OCI-LY3 (cell line): Measurements from ENCODE around the gene ANKRD13A.

Experiments
- H2AFZ ChIP-seq: fragments of 200-600, 300-600 bp; shearing (Covaris generic); 2 replicates; pipeline ENCODE4 v1.6.0; 2014; ENCODE audit warnings: antibody characterized with exemption, low read depth, low read length
- H3K27ac ChIP-seq: fragments of 200-600, 300-600 bp; sonication (generic); 2 replicates; pipeline ENCODE4 v1.5.1; 2014; ENCODE audit warnings: mild to moderate bottlenecking, low read length, moderate library complexity, mixed read lengths
- H3K27me3 ChIP-seq: fragments of 200-600, 300-600 bp; sonication (generic); 2 replicates; pipeline ENCODE4 v1.6.1; 2014; ENCODE audit warnings: low read depth, low read length, mixed read lengths
- H3K36me3 ChIP-seq: fragments of 200-600, 300-600 bp; sonication (generic); replicated peaks from 2 replicates; pipeline ENCODE3; 2014; ENCODE audit warnings: low read depth, low read length, mixed read lengths
- H3K4me1 ChIP-seq: fragments of 300-600, 200-600 bp; sonication (generic); 2 replicates; pipeline ENCODE4 v1.6.1; 2014; ENCODE audit warnings: low read length, mixed read lengths
- H3K4me2 ChIP-seq: fragments of 200-600, 300-600 bp; sonication (generic); 2 replicates; pipeline ENCODE4 v1.6.1; 2014; ENCODE audit warnings: low read length, mixed read lengths
- H3K4me3 ChIP-seq: fragments of 300-600, 200-600 bp; sonication (generic); 2 replicates; pipeline ENCODE4 v1.5.1; 2014; ENCODE audit warnings: antibody characterized with exemption, mild to moderate bottlenecking, low read length, moderate library complexity
- H3K79me2 ChIP-seq: fragments of 300-600, 200-600 bp; shearing (Covaris generic); 2 replicates; pipeline ENCODE4 v1.6.1; 2014; ENCODE audit warnings: mild to moderate bottlenecking, low read length, mixed read lengths
- H3K9ac ChIP-seq: fragments of 300-600, 200-600 bp; shearing (Covaris generic); 2 replicates; pipeline ENCODE4 v1.6.0; 2014; ENCODE audit warnings: mild to moderate bottlenecking, low read length, moderate library complexity
- H3K9me3 ChIP-seq: fragments of 200-600, 300-600 bp; shearing (Covaris generic); 2 replicates; pipeline ENCODE4 v1.6.1; 2014; ENCODE audit warnings: low read length, mixed read lengths; ENCODE audit not compliant: insufficient read depth
- H4K20me1 ChIP-seq: fragments of 200-600, 300-600 bp; sonication (generic); 2 replicates; pipeline ENCODE4 v1.6.1; 2016; ENCODE audit warnings: low read length, mixed read lengths; ENCODE audit not compliant: insufficient read depth
- CTCF ChIP-seq: fragments of 200-600, 300-600 bp; sonication (generic); IDR thresholded peaks from 2 replicates; pipeline ENCODE4 v1.5.1; 2014; ENCODE audit warnings: antibody characterized with exemption, low read length, low read depth
- EZH2phosphoT487 ChIP-seq: fragments of 200-600 bp; shearing (Covaris generic); IDR thresholded peaks from 2 replicates; pipeline ENCODE4 v1.6.1; 2018; ENCODE audit warnings: antibody characterized with exemption, mixed run types, low read depth

The ANKRD13A gene

DNA sequence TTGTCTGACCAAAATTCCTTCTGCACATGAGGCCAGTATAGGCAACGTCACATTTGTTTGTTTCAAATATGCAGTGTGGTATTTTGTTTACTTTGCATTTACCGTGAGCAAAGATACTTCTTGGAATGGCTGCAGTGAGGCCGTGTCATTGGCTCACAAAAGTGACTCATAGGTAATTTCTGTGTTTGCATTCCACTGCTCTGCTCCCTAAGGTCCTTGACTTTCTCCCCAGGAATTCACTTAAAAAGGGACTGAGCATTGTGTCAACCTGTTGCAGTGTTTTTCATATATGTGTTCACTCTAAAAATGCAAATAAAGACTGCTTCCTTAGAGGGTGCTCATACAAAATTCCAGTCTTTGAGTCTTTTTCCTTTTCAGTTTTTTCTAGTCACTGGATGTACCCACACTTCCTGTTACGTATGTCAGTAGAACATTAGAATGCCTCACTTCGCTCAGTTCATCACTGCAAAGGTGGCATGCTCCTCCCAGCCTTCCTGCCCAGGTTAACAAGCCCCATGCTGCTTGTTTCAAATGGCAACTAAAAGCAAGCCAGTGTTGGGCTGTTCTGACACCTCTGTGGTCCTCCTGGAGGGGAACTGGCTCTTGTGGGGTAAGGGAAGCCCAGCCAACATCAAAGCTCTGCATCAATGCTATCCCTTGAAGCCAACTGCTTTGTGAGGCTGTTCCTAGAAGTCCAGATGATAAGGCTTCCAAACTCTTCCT lies 40.0 kb downstream of the ANKRD13A start:
- peaks cover 17% of the 10 kb centered on the region for H3K4me1 ChIP-seq
- H3K9ac ChIP-seq, result no peak overlapping the region
- H3K27ac ChIP-seq, result no peak overlapping the region
- H3K79me2 ChIP-seq, result peaks cover 32% of the 10 kb centered on the region
- H2AFZ ChIP-seq, result no peak overlapping the region
- H3K4me2 ChIP-seq, result no peak overlapping the region
- TF ChIP-seq EZH2phosphoT487, result no peak
- TF ChIP-seq CTCF, result no peak
- H4K20me1 ChIP-seq, result peaks cover 8% of the 10 kb centered on the region
- no peaks in the 10 kb centered on the region for H3K27me3 ChIP-seq
- no peaks in the 10 kb centered on the region for H3K9me3 ChIP-seq
- H3K4me3 ChIP-seq, result no peak overlapping the region
- H3K36me3 ChIP-seq, result peaks cover 74% of the 10 kb centered on the region

DNA sequence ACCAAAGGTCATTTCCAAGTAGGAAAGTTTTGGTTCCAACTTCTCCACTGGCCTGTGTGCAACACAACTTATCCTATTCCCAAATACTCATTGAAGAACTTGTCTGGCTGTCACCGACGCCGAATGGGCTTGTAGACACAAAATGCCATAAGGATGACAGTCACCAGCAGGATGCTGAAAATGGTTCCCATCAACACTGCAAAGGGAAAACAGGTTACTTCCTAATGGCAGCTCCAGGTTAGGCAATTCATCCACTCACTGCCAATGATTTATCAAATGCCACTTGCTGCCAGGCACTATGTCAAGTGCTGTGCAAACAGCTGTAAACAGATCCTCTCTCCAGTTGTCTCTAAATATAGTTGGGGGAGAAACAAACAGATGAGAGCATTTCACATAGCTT lies 43.0 kb downstream of the ANKRD13A start:
- Histone ChIP-seq H3K4me1 (peaks cover 21% of the 10 kb centered on the region), H3K9me3 (no peaks in the 10 kb centered on the region), H3K4me2 (no peak overlapping the region), H3K27me3 (no peaks in the 10 kb centered on the region), H3K36me3 (peaks cover 58% of the 10 kb centered on the region), H4K20me1 (no peaks in the 10 kb centered on the region), H3K4me3 (no peak overlapping the region), H3K9ac (no peak overlapping the region), H3K27ac (no peak overlapping the region), H2AFZ (no peak overlapping the region), H3K79me2 (peaks cover 44% of the 10 kb centered on the region)
- TF ChIP-seq EZH2phosphoT487, result no peak
- no peak for TF ChIP-seq CTCF

- Histone ChIP-seq H3K4me3 (peak overlapping the region; percentile 92), H3K4me1 (peaks cover 56% of the 10 kb centered on the region)
Measured at GRCh38 chr12:110046451-110047187, 47.4 kb downstream of the ANKRD13A start.

More at GRCh38 chr12:110046451-110047187, 47.4 kb downstream of the ANKRD13A start:
- Histone ChIP-seq H4K20me1 (no peaks in the 10 kb centered on the region), H3K27ac (no peak overlapping the region), H2AFZ (no peak overlapping the region), H3K36me3 (peaks cover 21% of the 10 kb centered on the region), H3K27me3 (no peaks in the 10 kb centered on the region), H3K4me2 (peak overlapping the region; percentile 98), H3K9ac (no peak overlapping the region), H3K79me2 (peaks cover 49% of the 10 kb centered on the region), H3K9me3 (no peaks in the 10 kb centered on the region)
- no peak for TF ChIP-seq CTCF
- TF ChIP-seq EZH2phosphoT487, result no peak
